Astrocyte of the cerebellum (primary cell): Measurements from ENCODE around the gene LCN1.
A peak's percentile ranks its signal among the peaks of the same experiment; 100 is the strongest.

Experiments
- DNase-seq: peaks from one replicate; pipeline ENCODE4 v3.0.0-alpha.2; 2011; ENCODE audit warnings: low read depth
- H3K4me3 ChIP-seq: 2 replicates; pipeline ENCODE4 v1.5.1; 2011; ENCODE audit warnings: mild to moderate bottlenecking, low read depth, low read length, moderate library complexity
- in situ Hi-C: cut with HindIII; loops from 2 replicates; pipeline ENCODE4 v1.10.0; 2017; ENCODE audit warnings: low sequenced_read_pairs
- TF ChIP-seq, protein P1 (sequence below): IDR thresholded peaks from 2 replicates; pipeline ENCODE4 v1.5.1; 2012; ENCODE audit warnings: low read length, low read depth, moderate library complexity, mild to moderate bottlenecking; ENCODE audit errors: missing control alignments

The LCN1 gene

DNA sequence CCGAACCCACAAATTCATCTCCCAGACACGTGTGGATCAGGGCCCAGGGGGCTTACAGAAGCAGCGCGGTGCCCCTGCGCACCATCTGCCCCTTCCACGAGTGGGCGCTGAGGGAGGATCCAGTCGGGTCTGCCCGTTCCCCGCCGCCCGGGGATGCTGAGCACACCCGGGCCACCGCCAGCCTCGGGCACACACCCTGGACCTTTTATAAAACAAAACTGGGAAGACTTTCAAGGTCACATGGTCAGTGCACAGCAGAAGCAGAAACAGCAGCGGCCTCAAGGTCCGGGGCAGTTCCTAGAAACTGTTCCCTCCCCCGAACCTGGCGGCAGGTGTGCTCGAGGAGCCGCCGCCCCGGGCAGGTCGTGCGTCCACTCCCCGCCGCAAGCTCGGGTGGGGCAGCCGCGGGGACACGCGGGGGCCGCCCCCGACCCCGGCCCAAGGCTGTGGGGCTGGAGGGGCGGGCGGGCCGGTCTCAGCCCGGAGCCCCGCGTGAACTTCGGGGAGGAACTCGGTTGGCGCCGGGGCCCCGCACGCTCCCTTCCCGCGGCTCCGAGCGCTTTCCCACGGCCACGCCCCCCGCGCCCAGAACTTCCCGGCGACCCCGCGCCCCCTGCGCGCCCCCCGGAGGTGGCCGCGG is 42.3 kb upstream of the LCN1 start:
- H3K4me3 ChIP-seq: peak overlapping the region; percentile 28
- DNase-seq: no peak
- in situ Hi-C loops: no loop called here
- TF ChIP-seq, protein P1, sequence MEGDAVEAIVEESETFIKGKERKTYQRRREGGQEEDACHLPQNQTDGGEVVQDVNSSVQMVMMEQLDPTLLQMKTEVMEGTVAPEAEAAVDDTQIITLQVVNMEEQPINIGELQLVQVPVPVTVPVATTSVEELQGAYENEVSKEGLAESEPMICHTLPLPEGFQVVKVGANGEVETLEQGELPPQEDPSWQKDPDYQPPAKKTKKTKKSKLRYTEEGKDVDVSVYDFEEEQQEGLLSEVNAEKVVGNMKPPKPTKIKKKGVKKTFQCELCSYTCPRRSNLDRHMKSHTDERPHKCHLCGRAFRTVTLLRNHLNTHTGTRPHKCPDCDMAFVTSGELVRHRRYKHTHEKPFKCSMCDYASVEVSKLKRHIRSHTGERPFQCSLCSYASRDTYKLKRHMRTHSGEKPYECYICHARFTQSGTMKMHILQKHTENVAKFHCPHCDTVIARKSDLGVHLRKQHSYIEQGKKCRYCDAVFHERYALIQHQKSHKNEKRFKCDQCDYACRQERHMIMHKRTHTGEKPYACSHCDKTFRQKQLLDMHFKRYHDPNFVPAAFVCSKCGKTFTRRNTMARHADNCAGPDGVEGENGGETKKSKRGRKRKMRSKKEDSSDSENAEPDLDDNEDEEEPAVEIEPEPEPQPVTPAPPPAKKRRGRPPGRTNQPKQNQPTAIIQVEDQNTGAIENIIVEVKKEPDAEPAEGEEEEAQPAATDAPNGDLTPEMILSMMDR: peak; percentile 27

DNA sequence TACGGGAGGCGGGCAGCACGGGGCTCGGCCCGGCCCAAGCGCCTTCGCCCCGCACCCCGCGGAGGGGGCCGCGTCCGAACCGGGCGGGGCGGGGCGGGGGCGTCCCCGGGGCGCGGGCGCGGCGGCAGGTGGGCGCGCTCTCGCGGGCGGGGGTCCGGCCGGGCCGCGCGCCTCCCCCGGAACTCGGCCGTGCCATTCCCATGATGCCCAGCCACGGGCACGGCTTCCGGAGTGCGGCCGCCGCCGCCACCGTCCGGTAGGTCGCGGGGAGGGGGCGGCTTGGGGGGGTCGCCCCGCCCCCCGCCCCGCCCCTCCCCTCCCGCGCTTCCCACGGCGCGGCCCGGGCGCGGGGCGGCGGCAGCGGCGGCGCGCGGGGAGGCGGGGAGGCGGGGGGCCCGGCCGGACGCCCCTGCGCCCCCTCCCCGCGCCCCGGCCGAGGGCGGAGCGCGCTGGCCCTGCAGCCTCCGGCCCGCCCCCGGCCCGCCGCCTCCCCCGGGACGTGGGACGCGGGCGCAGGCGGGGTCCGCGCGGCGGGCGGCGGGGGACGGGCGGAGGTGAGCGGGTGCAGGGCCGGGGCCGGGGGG is 41.7 kb upstream of the LCN1 start, which contains the start of gene PPP1R26:
Gene PPP1R26 (plus strand): TSS at position 314 of the 584 bp plus-strand sequence. CDS start 4,729 bp downstream, outside the sequence.
- H3K4me3 ChIP-seq: peak within 1 kb of the TSS; percentile 72
- in situ Hi-C loops: no loop called here
- TF ChIP-seq, protein P1: no peak
- no peak for DNase-seq

DNA sequence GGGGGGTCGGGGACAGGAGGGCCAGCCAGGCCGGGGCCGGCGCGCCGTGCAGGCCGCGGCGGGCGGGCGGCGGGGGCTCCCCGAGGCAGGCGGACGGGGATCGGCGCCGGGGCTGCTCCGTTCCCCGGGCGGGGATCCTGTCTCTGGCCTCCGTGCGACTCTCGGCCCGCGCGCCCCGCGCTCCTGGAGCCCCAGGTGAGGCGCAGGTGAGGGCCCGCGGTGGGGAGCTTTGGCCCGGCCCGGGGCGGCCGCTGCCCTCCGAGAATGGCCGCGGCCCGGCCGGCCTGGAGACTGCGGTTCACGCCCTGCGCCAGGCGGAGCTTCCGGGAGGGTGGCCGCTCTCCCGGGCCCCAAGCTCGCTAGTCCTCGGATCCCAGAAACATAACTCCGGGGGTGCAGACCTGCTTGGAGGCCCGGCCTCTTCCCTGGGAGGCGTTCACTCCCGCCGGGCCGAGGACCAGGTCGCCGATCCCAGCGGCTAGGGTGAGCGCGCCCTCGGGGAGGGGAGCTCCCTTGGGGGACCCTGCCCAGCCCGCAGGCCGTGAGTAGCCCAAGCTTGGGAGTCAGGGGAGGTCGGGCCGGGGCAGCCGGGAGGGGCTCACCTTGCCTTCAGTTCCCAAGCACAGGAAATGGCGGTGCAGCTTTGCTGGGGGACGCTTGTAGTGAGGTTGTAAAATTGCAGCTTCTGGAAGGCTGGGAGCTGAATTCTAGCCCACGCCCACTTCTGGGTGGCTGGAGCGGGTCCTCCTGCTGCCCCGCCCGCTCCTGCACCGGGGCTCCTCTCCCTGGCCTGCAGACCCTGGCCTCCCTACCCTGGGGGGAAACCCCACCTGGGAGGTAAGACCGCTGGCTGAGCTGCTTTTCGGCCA is 40.9 kb upstream of the LCN1 start:
- in situ Hi-C loops: no loop called here
- TF ChIP-seq, protein P1: no peak
- peak overlapping the region; percentile 72 for H3K4me3 ChIP-seq
- no peak for DNase-seq

DNA sequence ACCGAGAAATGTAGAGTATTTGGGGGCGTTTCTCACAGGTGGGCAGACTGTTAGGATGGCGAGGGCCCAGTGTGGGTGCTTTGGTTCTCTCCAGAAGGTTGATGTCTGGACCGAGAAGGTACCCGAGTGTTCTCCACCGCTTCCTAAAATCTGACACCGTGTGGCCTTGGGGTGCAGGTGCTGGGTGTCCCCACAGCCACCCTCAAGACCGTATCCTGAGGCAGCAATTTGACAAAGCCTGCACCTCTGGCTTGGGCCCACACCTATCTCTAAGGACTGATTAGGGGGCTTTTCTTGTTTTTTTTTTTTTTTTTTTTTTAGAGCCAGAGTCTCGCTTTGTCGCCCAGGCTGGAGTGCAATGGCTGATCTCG is 40.3 kb upstream of the LCN1 start:
- DNase-seq: no peak
- H3K4me3 ChIP-seq: peak overlapping the region; percentile 72
- in situ Hi-C loops: no loop called here
- TF ChIP-seq, protein P1: no peak

DNA sequence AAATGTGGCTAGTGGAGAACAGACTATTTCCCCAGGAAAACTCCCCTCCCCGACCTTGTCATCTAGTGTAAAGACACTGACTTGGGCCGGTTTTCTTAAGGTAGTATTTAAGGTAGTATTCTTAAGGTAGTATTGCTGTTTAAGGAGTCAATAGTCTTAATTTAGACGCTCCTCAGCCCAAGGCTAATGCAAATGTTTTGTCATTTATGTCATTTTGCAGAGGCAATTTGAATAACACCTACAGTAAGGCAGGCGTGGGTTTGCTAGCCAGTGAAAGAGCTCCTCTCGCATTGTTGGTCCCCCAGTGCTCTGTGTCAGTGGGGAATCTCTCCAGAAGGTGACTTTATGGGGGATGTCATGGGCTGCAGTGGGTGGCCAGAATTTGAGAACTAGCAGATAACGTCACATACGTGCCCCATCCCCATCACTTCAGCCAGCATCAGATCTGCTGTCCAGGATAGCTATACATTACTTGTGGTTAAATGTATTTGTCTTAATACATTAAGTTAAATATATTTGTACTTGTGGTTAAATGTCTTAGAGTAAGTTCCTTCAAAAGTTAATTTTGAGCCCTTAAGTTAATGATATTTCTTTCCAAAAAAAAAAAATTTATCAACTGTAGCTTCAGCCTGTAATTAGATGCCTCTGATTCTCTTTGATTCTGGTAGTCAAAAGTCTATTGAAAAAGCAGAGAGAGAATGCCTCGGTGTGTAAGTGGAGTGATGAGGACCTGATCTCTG is 39.1 kb upstream of the LCN1 start:
- in situ Hi-C loops: no loop called here
- TF ChIP-seq, protein P1: no peak
- no peak overlapping the region for H3K4me3 ChIP-seq
- DNase-seq: no peak
